Measurements from ENCODE around the gene FCHSD2.

- TF ChIP-seq CTCF (IDR thresholded peaks at IDR 0.05; ENCODE audit: insufficient read depth, low read depth, low read length) (no peak), EZH2 (IDR thresholded peaks at IDR 0.05; ENCODE audit: insufficient read depth, low read length) (no peak)
Measured at GRCh38 chr11:73170140-73170539, 28.0 kb upstream of the FCHSD2 start.

Measured in astrocyte (in vitro differentiated cells and primary cell).